ENCODE results near the gene CNOT6L. TPM values are rescaled to one million over a fixed set of nuclear protein-coding genes. Genes with fewer than 3 reads are reported as not detected.

The CNOT6L gene
- total and polyA plus RNA-seq, 2 of the 13 experiments (the other 11 are each of a cell fraction or from before 2014, with no cell fraction given), result 7.9 to 13.5 TPM

GRCh38 chr4:77862478-77863216, 43.5 kb upstream of the CNOT6L start, which contains the start of gene MRPL1 (continued):
- TF ChIP-seq E2F5 (CRISPR knock-in tag; conservative IDR thresholded peaks at IDR 0.05) (no peak), KLF9 (CRISPR knock-in tag; IDR thresholded peaks at IDR 0.05; ENCODE audit: low read depth) (no peak; the same call in 1 of the 2 replicates), ZNF496 (CRISPR knock-in tag; IDR thresholded peaks at IDR 0.05; ENCODE audit: insufficient replicate concordance) (no peak), ZSCAN9 (CRISPR knock-in tag; IDR thresholded peaks at IDR 0.05; ENCODE audit: borderline replicate concordance) (peak; percentile 88), ZNF644 (CRISPR knock-in tag; IDR thresholded peaks at IDR 0.05; ENCODE audit: low read depth) (peak; percentile 73), ZNF10 (CRISPR knock-in tag; IDR thresholded peaks at IDR 0.05; ENCODE audit: borderline replicate concordance, low read depth) (no peak), RORA (CRISPR knock-in tag; IDR thresholded peaks at IDR 0.05) (no peak), MZF1 (CRISPR knock-in tag; IDR thresholded peaks at IDR 0.05; ENCODE audit: borderline replicate concordance) (no peak), ZNF143 (CRISPR knock-in tag; IDR thresholded peaks at IDR 0.05) (peak; percentile 57; the same call in 1 of the 2 replicates), REXO4 (CRISPR knock-in tag; IDR thresholded peaks at IDR 0.05; ENCODE audit: borderline replicate concordance) (no peak), NFRKB (IDR thresholded peaks at IDR 0.05) (peak; percentile 93), ZBTB3 (CRISPR knock-in tag; IDR thresholded peaks at IDR 0.05; ENCODE audit: borderline replicate concordance, low read depth) (0 out of 2 replicates have a peak, but pooled peaks have one; percentile 56), SUZ12 (IDR thresholded peaks at IDR 0.05; ENCODE audit: low read depth, low read length) (no peak), BCL3 (CRISPR knock-in tag; IDR thresholded peaks at IDR 0.05) (0 out of 2 replicates have a peak, but pooled peaks have one; percentile 45), PREB (CRISPR knock-in tag; IDR thresholded peaks at IDR 0.05) (no peak), SRSF1 (optimal IDR thresholded peaks at IDR 0.05; ENCODE audit: low read depth, low read length) (no peak), ZNF746 (CRISPR knock-in tag; IDR thresholded peaks at IDR 0.05) (peak; percentile 79), HDAC6 (IDR thresholded peaks at IDR 0.05; ENCODE audit: low read depth, low read length) (no peak), TRIM24 (CRISPR knock-in tag; IDR thresholded peaks at IDR 0.05) (no peak), FOXK2 (IDR thresholded peaks at IDR 0.05) (peak; percentile 71), CSRNP2 (CRISPR knock-in tag; conservative IDR thresholded peaks at IDR 0.05; ENCODE audit: low read depth) (no peak), PAXIP1 (CRISPR knock-in tag; conservative IDR thresholded peaks at IDR 0.05) (peak; percentile 38; the same call in 1 of the 2 replicates)
